ENCODE measurements around the gene ELAVL2.

Gene ELAVL2

DNA sequence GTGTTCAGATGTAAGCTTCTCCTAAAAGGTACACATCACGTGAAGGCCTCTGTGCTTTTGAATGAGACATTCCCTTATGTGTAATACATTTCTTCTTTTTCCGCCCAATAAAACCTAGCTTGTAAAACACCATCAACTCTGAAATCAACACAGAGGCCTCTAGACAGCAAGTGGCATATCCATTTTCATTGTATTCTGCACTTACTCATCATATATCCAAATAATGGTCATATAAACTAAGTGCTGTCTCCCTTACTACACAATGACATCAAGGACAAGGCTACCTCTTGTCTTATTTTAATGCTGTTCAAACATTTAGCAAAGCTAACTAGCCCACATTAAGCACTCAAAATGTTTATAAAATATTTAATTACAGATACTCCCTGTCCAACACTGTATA lies 108.5 kb downstream of the ELAVL2 start:
- no peak for DNase-seq

GRCh38 chr9:23707249-23707648 lies 118.8 kb downstream of the ELAVL2 start:
- DNase-seq = no peak

- DNase-seq = no peak
Measured at GRCh38 chr9:23702311-23702922, 123.6 kb downstream of the ELAVL2 start.

GRCh38 chr9:23701291-23701690 lies 124.7 kb downstream of the ELAVL2 start:
- DNase-seq = no peak

- no peak for DNase-seq
Measured at GRCh38 chr9:23700359-23700758, 125.7 kb downstream of the ELAVL2 start.

- no peak for DNase-seq
Measured at GRCh38 chr9:23698161-23698560, 127.9 kb downstream of the ELAVL2 start.

- DNase-seq = no peak
Measured at GRCh38 chr9:23695572-23695971, 130.5 kb downstream of the ELAVL2 start.

DNA sequence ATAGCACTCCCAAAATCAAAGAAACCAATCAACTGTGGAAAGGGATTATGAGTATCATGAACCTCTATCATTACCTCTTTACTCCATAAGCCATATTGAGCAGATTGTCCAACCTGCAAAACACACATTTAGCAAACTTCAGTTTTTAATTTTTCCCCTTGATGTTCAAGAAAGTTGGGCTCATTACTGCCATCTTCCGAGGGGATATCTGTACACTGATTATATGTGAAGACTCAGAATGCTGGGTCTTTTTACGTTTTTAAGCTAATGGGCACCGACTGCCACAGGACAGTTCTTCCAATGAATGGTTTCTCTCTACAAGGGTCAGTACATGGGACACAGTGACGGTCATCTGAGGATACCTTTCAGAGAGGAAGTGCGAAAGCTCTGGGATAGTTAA lies 132.7 kb downstream of the ELAVL2 start:
- no peak for DNase-seq

- DNase-seq = no peak
Measured at GRCh38 chr9:23686896-23687295, 139.1 kb downstream of the ELAVL2 start.

DNA sequence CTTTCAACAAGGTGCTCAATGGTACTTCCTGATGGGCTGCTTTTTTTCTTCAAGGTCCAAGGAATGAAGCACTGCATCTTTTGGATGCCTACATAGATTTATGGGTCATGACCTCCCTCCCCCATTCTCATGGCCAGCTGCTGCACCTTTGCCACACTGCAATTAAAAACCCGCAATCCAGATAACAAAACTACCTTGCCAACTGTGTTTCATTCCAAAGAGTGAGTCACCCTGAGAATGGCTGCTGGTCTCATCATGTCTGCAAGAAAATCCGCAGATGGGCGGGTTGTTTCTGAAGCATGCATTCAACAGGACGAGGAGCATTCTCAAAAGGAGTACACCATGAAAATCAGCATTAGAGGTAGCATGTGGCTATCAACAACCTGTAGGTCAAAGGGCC lies 139.8 kb downstream of the ELAVL2 start:
- DNase-seq = no peak

DNA sequence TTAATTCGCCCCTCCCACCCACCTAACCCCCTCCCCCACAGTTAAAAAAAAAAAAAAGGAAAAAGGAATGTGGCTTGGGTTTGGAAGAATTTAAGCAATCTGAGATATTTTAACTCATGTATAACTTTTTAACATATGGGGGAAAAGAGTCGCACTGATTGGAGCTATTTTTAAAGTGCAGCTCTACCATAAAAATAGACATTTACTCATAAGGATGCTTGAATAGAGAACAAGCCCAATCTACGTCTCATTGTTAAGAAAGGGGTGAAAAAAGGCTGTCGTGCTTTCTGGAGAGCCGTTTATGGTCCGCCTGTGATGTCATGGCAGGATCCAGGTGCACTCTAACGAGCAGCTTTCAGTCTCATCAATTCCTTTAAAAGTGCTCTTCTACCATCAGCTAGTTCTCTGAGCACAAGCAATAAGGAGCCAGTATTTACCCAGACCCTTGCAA lies 142.4 kb downstream of the ELAVL2 start:
- no peak for DNase-seq

- no peak for DNase-seq
Measured at GRCh38 chr9:23682891-23683431, 143.1 kb downstream of the ELAVL2 start.

GRCh38 chr9:23682352-23682751 lies 143.7 kb downstream of the ELAVL2 start:
- no peak for DNase-seq

DNA sequence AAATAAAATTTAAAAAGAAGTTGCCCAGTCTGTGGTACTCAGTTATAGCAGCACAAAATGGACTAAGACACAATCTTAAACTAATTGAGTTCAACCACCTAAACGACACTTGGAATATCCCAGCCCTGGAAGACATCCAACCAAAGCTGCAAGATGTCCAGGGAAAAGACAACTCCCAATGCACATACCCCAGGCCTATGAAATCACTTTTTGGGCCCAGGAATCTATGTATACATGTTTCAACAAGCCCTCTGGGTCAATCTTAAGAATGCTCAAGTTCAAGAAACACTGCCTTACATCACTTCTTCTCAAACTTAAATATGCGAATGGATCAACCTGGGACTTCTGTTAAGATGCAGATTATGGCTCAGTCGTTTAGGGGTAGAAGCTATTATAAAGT lies 148.6 kb downstream of the ELAVL2 start:
- no peak for DNase-seq

- no peak for DNase-seq
Measured at GRCh38 chr9:23674016-23674585, 151.9 kb downstream of the ELAVL2 start.

DNA sequence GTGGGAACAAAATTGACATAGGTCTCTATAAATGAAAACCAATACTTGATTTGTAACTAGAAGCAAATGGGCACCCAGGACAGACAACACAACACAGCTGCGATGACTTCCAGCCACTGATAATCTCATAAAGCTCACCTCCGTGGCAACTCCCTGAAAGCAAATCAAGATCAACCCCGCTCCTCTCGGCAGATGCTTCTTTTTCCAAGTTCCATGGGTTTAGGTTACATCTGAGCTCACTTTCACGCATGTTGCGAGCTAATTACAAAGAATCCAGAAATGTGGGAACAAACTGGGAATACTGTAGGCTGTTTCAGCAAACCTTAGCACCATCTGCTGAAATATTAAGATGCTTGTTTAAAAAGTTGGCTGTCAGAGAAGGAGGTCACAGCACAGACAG lies 153.9 kb downstream of the ELAVL2 start:
- no peak for DNase-seq

DNA sequence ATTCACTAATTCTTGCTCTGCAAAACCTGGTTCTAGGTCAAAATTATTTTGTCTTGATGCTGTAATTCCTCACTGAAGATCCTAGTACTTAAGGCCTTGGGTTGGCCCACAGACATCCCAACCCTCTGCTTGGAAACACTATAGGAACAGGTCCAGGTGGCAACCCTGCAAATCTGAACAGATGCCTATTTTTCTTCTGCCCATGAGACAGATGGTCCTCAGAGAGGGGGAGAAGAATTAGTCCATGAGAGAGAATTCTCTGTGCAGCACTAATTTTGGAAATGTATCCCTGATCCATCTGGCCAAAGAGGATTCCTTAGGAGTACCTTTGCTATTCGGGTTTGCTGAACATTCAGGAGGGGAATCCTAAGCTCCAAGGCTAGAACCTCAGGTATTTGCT lies 156.3 kb downstream of the ELAVL2 start:
- no peak for DNase-seq

DNA sequence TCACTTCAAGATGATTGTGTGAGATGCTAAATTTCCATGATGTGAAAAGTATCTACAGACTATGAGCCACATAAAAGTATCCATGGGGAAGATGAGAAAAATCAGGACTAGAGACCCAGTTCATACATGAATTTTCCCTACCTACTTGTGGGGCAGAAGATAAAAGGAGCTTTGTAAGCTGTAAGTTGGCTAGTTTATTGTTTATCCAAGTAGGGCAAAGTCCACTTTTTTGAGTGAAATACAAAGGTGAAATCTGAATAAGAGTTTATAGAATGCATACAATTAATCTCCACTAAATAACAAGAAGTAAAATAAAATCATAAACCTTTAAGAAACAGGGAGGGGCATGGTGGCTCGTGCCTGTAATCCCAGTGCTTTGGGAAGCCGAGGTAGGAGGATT lies 160.4 kb downstream of the ELAVL2 start:
- DNase-seq = no peak

DNA sequence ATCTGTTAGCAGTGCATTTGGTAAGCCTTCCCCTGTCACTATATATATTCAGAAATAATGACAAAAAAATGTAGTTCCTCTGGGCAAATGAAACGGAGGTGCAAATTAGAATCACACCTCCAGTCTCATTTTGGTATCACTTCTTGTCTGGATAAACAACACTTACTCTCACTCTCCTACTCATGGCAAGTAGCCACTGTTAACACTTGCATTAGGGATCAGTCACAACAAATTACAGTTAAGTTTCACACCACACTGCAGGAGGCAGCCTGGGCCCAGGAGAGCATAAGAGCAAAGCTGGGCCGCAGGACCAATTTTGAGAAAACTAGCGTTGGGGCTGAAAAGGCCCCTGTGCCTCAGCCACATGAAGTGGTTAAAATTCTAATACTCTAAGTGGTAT lies 161.0 kb downstream of the ELAVL2 start:
- no peak for DNase-seq

DNA sequence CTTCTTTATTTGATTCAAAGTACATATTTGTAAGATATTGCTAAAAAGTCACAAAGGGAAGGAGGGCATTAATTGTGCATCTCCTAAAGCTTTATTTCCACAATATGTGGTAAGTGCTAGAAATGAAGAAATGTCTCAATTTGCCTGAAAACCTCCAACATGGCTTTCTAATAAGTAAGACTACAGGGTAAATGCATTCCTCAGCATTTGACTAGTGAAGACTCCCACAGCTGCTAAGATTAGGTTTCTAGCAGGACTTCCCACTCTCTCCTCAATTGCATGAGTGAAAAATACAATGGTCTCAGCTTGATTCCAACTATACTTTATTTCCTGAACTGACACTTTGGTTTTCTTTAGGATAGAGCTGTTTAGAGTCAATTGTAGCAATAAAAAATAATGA lies 162.1 kb downstream of the ELAVL2 start:
- DNase-seq = no peak

- DNase-seq = no peak
Measured at GRCh38 chr9:23663536-23663935, 162.5 kb downstream of the ELAVL2 start.

- DNase-seq = no peak
Measured at GRCh38 chr9:23663125-23663524, 162.9 kb downstream of the ELAVL2 start.

DNA sequence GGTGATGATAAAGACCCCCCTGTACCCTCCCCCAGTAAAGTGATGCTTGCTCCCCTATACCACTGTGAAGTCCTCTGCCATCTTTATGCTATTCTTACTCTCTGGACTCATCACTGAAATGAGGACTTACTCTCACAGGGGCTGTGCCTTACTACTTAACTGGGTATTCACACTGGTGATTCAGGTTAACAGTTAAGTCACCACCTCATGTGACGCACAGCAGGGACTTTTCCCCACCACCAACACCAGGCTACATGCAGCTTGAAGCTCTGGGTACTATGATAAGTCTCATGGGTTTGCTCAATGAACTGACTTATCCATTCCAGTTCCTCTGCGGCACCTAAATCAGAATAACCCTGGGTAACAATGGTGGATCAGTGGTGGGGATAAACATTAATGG lies 163.7 kb downstream of the ELAVL2 start:
- DNase-seq = no peak

GRCh38 chr9:23659346-23660006 lies 166.6 kb downstream of the ELAVL2 start:
- no peak for DNase-seq
